ENCODE measurements around the gene SLC16A7.
"Not testable (repeated sequence)": the region's sequence is repeated elsewhere in the genome, so short reads cannot be mapped to it uniquely, and the experiment has no call there.

The SLC16A7 gene

GRCh38 chr12:59742841-59743240 lies 147.0 kb downstream of the SLC16A7 start:
- no peak for DNase-seq

GRCh38 chr12:59744564-59744963 lies 148.7 kb downstream of the SLC16A7 start:
- DNase-seq = no peak

- DNase-seq = not testable (repeated sequence)
Measured at GRCh38 chr12:59751091-59751490, 155.3 kb downstream of the SLC16A7 start.

GRCh38 chr12:59761542-59761941 lies 165.7 kb downstream of the SLC16A7 start:
- DNase-seq = no peak

GRCh38 chr12:59763835-59764234 lies 168.0 kb downstream of the SLC16A7 start:
- no peak for DNase-seq

- DNase-seq = no peak
Measured at GRCh38 chr12:59768031-59768430, 172.2 kb downstream of the SLC16A7 start.

- DNase-seq = no peak
Measured at GRCh38 chr12:59780605-59781135, 184.8 kb downstream of the SLC16A7 start.

- DNase-seq = no peak
Measured at GRCh38 chr12:59787610-59788009, 191.8 kb downstream of the SLC16A7 start.

GRCh38 chr12:59792647-59793046 lies 196.8 kb downstream of the SLC16A7 start:
- DNase-seq = no peak

- DNase-seq = no peak
Measured at GRCh38 chr12:59803735-59804134, 207.9 kb downstream of the SLC16A7 start.

- DNase-seq = no peak
Measured at GRCh38 chr12:59808317-59808910, 212.6 kb downstream of the SLC16A7 start.

- no peak for DNase-seq
Measured at GRCh38 chr12:59811991-59812390, 216.2 kb downstream of the SLC16A7 start.

GRCh38 chr12:59812716-59813115 lies 216.9 kb downstream of the SLC16A7 start:
- DNase-seq = no peak

GRCh38 chr12:59820594-59821011 lies 224.8 kb downstream of the SLC16A7 start:
- DNase-seq = no peak

GRCh38 chr12:59823567-59823966 lies 227.7 kb downstream of the SLC16A7 start:
- DNase-seq = no peak

- no peak for DNase-seq
Measured at GRCh38 chr12:59827767-59828166, 231.9 kb downstream of the SLC16A7 start.

GRCh38 chr12:59828521-59828920 lies 232.7 kb downstream of the SLC16A7 start:
- no peak for DNase-seq

GRCh38 chr12:59833408-59833807 lies 237.6 kb downstream of the SLC16A7 start:
- DNase-seq = no peak

GRCh38 chr12:59834659-59835474 lies 239.0 kb downstream of the SLC16A7 start:
- no peak for DNase-seq

Measured in femur (tissue), 1 donor.